ENCODE results near the gene RC3H2. TPM values are rescaled to one million over a fixed set of nuclear protein-coding genes. Genes with fewer than 3 reads are reported as not detected.

Gene RC3H2
- total and polyA plus RNA-seq, 2 of the 13 experiments (the other 11 are each of a cell fraction or from before 2014, with no cell fraction given): 21.0 to 36.4 TPM

DNA sequence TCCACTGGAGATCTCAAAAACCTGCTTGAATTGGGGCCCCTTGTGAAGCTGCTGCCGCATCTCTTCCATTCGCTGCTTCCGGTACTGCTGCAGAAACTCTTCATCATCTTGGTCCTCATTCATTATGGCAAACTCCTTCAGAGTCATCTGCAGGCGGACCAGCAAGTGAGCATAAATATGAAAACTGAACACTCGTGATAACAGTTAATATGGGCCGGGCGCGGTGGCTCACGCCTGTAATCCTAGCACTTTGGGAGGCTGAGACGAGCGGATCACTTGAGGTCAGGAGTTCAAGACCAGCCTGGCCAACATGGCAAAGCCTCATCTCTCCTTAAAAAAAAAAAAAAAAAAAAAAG is 84.7 kb downstream of the RC3H2 start:
- ChIA-PET CTCF (ENCODE audit: low intra/inter-chr PET ratio, low total read pairs) (no interaction called here), POLR2A (no interaction called here)
- H3K79me2 ChIP-seq (ENCODE audit: insufficient read depth, low read length): peaks cover 9% of the 10 kb centered on the region
- intact Hi-C loops (cut with micrococcal nuclease; ENCODE audit: unreplicated experiment): no loop called here
- TF ChIP-seq TGIF2 (CRISPR knock-in tag; IDR thresholded peaks at IDR 0.05) (no peak), ZFP36 (IDR thresholded peaks at IDR 0.05; ENCODE audit: borderline replicate concordance, low read depth, low read length, partially characterized antibody) (no peak), TBL1XR1 (IDR thresholded peaks at IDR 0.05; ENCODE audit: borderline replicate concordance, low read length, partially characterized antibody) (no peak), SRSF9 (IDR thresholded peaks at IDR 0.05; ENCODE audit: borderline replicate concordance, insufficient read depth, low read depth, low read length, poor library complexity, severe bottlenecking) (no peak), MYC (CRISPR knock-in tag; IDR thresholded peaks at IDR 0.05; ENCODE audit: borderline replicate concordance) (no peak), ATF4 (CRISPR knock-in tag; IDR thresholded peaks at IDR 0.05) (no peak), SMYD3 (CRISPR knock-in tag; IDR thresholded peaks at IDR 0.05) (no peak), HIVEP1 (CRISPR knock-in tag; IDR thresholded peaks at IDR 0.05) (no peak), ZNF83 (CRISPR knock-in tag; IDR thresholded peaks at IDR 0.05; ENCODE audit: borderline replicate concordance) (no peak), ZNF3 (CRISPR knock-in tag; IDR thresholded peaks at IDR 0.05) (no peak), SALL1 (CRISPR knock-in tag; IDR thresholded peaks at IDR 0.05) (no peak), ZNF292 (CRISPR knock-in tag; IDR thresholded peaks at IDR 0.05; ENCODE audit: borderline replicate concordance, low read depth) (no peak), KMT2A (CRISPR knock-in tag; IDR thresholded peaks at IDR 0.05) (no peak)
- H3K27me3 ChIP-seq (ENCODE audit: control insufficient read depth in 1 of 2, insufficient read depth in 2 of 2, low read length in 2 of 2): no peaks in the 10 kb centered on the region
- H4K20me1 ChIP-seq (ENCODE audit: insufficient read depth, low read length): no peaks in the 10 kb centered on the region; the same call in 1 of the 2 replicates
- WGBS (ENCODE audit: low lambda C conversion rate): over 99% methylated on average over 11 of the region's 11 CpGs
- in situ Hi-C loops (cut with HindIII; ENCODE audit: extremely low pct_ligation_motif_present, low pct_unique_long_range_greater_than_20kb): loop anchor here (25.0 kb wide), 1 partner anchor 458 kb away; the partner anchor contains the start of gene PTGS1
- no peak for FAIRE-seq
- no peak overlapping the region for H3K9ac ChIP-seq (ENCODE audit: insufficient read depth, low read depth, low read length)
- no peak overlapping the region for H2AFZ ChIP-seq (ENCODE audit: low read length)
- ATAC-seq: no peak
- no peak for DNase-seq (ENCODE audit: low spot score)
- H3K36me3 ChIP-seq (replicated peaks in 1 of 2; ENCODE audit: control insufficient read depth in 1 of 2, insufficient read depth in 2 of 2, low read length in 2 of 2): peaks cover 13 to 47% of the 10 kb centered on the region in 2 experiments
- no peak overlapping the region for H3K4me3 ChIP-seq (replicated peaks in 1 of 3; ENCODE audit: insufficient read depth in 1 of 3, low read depth in 2 of 3, low read length in 3 of 3)
- no peak overlapping the region for H3K27ac ChIP-seq (ENCODE audit: extremely low read length, insufficient read depth, low read length)
- peaks cover under 1% of the 10 kb centered on the region; the same call in 1 of the 2 replicates for H3K4me1 ChIP-seq (ENCODE audit: insufficient read depth, low read length)
- no peak overlapping the region for H3K4me2 ChIP-seq (ENCODE audit: low read depth, low read length)
- no peaks in the 10 kb centered on the region for H3K9me3 ChIP-seq (ENCODE audit: low read length)
- no TSS peak for BruUV-seq (replicated peaks)
